Ovary (tissue), 3 donors: ENCODE results near the gene ALDH2.

Experiments used
- CTCF ChIP-seq, 3 donors: fragments of 450-650 bp in 2 of 3; fragments of 200-600 bp in 1 of 3; IDR thresholded peaks; one replicate each; pipeline versions ENCODE4 v1.5.1 to v1.8.0; 2016 to 2022; ENCODE audit warnings: antibody characterized with exemption in 3 of 3, mild to moderate bottlenecking in 1 of 3
- EP300 ChIP-seq: sonication (generic); formaldehyde crosslinking; IDR thresholded peaks from one replicate; pipeline ENCODE4 v1.6.1; 2017; ENCODE audit warnings: antibody characterized with exemption
- donor health status: DM: no; HTN: no; CAD: no.

DNA sequence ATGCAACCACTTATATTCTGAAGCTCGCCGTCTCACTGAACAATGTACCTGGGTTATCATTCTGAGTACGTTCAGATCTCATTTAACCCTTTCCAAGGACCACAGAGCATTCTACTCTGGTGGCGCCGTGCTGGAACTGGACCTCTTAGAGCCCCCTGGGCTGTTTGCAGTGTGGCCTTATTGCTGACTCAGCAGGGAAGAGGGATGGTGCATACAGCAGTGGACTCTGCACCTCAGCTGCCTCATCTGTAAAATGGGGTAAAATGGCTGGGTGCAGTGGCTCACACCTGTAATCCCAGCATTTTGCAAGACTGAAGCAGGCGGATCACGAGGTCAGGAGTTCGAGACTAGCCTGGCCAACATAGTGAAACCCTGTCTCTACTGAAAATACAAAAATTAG is 2.9 kb downstream of the ALDH2 start:
- TF ChIP-seq CTCF (IDR thresholded peaks at IDR 0.05) (no peak), EP300 (no peak)
